ENCODE results near the gene NFS1.

Gene NFS1

DNA sequence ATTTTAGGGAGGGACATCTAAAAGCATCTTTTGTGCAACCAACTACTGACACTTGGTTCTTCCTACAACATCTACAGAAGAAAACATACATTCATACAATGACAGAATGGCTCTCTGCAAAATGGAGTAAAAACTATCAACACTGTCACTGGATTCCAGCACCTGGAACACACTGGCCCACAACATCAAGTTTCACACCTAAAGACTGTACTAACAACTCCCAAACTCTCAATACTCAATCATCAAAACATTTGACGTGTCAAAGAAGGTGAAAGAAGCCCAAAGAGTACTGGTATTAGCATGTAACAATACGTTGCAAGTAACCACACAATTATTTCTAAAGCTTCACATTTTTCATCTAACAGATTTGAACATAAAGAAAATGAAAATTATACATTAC, 36.6 kb downstream of the NFS1 start:
- H3K4me3 ChIP-seq (ENCODE audit: low read depth, low read length) = peak overlapping the region; percentile 53
- TF ChIP-seq, protein P1, sequence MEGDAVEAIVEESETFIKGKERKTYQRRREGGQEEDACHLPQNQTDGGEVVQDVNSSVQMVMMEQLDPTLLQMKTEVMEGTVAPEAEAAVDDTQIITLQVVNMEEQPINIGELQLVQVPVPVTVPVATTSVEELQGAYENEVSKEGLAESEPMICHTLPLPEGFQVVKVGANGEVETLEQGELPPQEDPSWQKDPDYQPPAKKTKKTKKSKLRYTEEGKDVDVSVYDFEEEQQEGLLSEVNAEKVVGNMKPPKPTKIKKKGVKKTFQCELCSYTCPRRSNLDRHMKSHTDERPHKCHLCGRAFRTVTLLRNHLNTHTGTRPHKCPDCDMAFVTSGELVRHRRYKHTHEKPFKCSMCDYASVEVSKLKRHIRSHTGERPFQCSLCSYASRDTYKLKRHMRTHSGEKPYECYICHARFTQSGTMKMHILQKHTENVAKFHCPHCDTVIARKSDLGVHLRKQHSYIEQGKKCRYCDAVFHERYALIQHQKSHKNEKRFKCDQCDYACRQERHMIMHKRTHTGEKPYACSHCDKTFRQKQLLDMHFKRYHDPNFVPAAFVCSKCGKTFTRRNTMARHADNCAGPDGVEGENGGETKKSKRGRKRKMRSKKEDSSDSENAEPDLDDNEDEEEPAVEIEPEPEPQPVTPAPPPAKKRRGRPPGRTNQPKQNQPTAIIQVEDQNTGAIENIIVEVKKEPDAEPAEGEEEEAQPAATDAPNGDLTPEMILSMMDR (IDR thresholded peaks at IDR 0.05; ENCODE audit: low read depth, low read length, missing control alignments) = no peak
- no peak for DNase-seq (ENCODE audit: low read depth)

DNA sequence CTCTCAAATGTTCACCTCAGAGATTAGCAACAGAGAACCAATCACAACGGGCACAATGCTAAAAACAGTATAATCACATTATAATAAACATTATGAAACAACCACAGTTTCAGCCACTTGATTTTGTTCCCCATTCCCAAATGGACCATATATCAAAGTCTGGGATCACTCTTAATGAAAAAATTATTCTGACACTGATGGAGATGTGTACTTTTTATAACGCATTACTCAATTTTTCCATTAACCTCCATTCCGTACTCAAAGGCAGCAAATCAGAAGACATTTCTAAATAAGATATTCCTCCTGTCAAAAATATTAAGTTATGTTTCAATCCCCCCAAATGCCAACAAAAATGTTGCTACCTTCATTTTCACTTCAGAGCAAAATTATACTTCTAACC, 37.2 kb downstream of the NFS1 start:
- no peak for DNase-seq (ENCODE audit: low read depth)
- TF ChIP-seq, protein P1 (IDR thresholded peaks at IDR 0.05; ENCODE audit: low read depth, low read length, missing control alignments) = no peak
- peak overlapping the region; percentile 28; the same call in 1 of the 2 replicates for H3K4me3 ChIP-seq (ENCODE audit: low read depth, low read length)

DNA sequence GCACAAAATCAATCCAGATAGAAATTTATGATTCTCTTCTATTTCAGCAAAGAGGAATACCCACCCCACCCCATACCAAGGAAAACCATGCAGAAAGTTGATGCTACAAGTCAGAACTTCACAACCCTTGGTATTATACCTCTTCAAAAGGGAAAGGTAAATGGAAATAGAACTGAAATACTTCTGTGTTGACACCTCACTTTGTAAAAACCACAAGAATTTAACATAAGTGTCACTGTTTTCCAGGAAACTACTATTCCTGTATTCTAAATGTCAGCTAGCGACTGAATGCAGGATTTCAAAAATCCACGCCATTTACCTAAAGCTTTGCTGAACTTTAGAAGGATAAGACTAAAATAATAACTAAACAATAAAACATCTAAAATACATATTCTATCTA, 38.1 kb downstream of the NFS1 start:
- TF ChIP-seq, protein P1 (IDR thresholded peaks at IDR 0.05; ENCODE audit: low read depth, low read length, missing control alignments) = no peak
- DNase-seq (ENCODE audit: low read depth) = no peak
- no peak overlapping the region; the same call in 1 of the 2 replicates for H3K4me3 ChIP-seq (ENCODE audit: low read depth, low read length)

DNA sequence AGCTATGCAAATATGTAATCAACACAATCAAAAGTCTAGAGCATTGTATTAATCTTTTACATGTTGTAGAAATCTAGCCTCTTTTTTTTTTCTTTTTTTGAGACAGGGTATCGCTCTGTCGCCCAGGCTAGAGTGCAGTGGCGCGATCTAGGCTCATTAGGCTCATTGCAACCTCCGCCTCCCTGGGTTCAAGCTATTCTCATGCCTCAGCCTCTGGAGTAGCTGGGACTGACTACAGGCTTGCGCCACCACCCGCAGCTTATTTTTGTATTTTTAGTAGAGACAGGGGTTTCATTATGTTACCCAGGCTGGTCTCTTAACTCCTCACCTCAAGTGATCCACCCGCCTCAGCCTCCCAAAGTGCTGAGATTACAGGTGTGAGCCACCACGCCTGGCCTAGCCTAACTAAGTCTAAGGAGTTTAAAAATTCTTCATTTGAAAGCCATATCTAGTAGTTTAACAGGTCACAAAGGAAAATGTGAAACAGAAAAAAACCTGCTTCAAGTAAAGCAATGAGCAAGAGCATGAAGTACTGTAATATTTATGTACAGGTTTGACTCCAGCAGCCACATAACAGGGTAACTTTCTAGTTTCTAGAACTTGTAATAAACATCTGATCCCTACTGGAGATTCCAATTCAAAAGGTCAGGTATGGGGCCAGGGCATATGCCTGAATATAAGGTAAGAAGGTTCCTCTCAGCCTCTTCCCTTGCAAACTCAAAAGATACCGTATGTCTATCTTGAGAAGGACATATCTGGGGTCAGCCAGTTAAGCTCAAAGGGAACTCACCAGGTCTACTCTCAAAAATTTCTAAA, 38.8 kb downstream of the NFS1 start:
- H3K4me3 ChIP-seq (ENCODE audit: low read depth, low read length) = no peak overlapping the region; the same call in 1 of the 2 replicates
- no peak for DNase-seq (ENCODE audit: low read depth)
- TF ChIP-seq, protein P1 (IDR thresholded peaks at IDR 0.05; ENCODE audit: low read depth, low read length, missing control alignments) = no peak

DNA sequence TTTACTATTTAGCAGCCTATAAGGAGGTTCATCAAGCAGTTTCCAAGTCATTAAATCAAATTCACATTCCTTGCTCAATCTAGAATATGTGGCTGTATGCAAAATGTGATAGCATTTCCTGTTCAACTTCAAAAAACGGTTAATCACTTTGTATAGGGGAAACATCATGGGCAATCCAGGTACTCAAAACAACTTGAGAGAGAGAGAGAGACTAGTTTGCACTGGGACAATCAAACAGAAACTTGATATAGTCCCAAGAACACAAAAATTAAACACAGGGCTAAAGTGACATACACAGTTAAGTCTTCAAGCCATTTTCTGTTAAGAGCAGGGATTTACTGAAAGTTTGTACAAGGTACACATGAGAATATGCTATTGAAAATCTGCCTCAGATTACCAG, 41.9 kb downstream of the NFS1 start:
- no peak overlapping the region for H3K4me3 ChIP-seq (ENCODE audit: low read depth, low read length)
- no peak for DNase-seq (ENCODE audit: low read depth)
- TF ChIP-seq, protein P1 (IDR thresholded peaks at IDR 0.05; ENCODE audit: low read depth, low read length, missing control alignments) = no peak

DNA sequence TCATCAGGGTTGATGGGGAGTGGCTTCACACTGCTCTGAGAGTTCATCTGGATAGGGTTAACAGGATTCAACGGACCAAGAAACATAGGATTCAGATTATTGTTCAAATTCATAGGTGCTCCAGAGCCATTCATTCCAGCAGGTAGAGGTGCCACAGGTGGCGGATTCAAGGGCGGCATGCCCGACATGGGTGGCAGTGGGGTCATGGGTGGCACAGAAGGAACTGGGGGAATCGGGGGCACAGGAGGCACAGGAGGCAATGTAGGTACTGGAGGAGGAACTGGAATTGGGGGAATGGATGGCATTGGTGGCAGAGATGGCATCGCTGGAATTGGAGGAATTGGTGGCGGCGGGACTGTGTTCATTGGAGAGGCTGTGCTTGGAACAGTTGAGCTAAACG, 44.7 kb downstream of the NFS1 start:
- H3K4me3 ChIP-seq (ENCODE audit: low read depth, low read length) = no peak overlapping the region
- no peak for DNase-seq (ENCODE audit: low read depth)
- TF ChIP-seq, protein P1 (IDR thresholded peaks at IDR 0.05; ENCODE audit: low read depth, low read length, missing control alignments) = no peak

DNA sequence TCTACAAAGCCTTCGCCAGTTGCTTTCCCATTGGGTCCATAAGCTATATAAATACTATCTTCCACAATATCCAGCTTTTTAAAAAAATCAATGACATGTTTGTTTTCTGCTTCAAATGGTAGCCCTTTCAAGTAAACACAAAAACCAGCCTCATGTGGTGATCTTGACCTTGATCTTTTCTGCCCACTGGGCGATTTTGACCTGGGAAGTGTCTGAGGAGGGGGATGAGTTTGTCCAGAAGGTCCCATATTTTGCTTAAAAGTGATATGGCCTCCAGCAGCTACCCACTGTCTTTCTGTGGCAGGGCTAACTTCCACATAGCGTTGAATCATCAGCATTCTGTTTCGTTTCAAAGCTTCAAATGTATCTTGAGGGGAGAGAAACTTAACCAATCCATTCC, 45.3 kb downstream of the NFS1 start:
- H3K4me3 ChIP-seq (ENCODE audit: low read depth, low read length) = no peak overlapping the region
- no peak for DNase-seq (ENCODE audit: low read depth)
- TF ChIP-seq, protein P1 (IDR thresholded peaks at IDR 0.05; ENCODE audit: low read depth, low read length, missing control alignments) = no peak
